HG02798 (cell line): ENCODE measurements around the gene TP53I11.

Experiments used
- ATAC-seq: cut with Tn5 transposase; IDR thresholded peaks from one replicate; pipeline ENCODE4 v1.9.1; 2021; ENCODE audit warnings: mild to moderate bottlenecking; ENCODE audit not compliant: unreplicated experiment, poor library complexity

The TP53I11 gene

DNA sequence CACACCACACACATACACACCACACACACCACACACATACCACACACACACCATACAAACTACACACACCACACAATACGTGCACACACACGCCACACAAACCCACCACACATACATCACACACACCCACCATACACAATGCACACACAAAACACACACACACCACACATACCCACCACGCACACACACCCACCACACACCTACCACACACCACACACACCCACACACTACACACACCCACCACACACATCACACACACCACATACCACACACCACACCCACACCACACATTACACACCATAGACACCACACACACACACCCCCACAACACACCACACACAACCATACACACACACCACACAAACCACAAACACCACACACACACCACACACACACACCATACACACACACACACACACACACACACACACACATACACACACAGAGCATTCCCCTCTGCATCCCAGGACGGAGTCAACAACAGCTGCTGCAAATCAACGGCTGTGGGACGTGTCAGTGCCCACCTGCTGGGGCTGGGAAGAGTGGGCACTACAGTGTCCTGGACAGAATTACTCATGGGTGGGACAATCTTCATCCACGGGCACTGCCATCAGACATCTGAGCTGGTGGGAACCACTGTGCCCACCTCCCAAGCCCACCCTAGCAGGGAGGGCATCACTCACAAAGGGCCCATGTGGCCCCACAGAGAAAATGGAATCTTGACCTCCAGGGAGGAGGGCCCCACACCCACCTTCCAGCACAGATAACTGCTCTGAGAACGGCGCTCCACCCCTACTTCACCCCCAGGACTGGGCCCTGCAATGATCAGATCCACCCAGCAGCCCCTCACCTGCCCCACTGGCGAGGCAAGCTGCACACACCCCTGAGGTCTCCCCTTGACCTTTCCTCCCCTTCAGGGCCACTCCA is 8.4 kb downstream of the TP53I11 start:
- ATAC-seq, result no peak

DNA sequence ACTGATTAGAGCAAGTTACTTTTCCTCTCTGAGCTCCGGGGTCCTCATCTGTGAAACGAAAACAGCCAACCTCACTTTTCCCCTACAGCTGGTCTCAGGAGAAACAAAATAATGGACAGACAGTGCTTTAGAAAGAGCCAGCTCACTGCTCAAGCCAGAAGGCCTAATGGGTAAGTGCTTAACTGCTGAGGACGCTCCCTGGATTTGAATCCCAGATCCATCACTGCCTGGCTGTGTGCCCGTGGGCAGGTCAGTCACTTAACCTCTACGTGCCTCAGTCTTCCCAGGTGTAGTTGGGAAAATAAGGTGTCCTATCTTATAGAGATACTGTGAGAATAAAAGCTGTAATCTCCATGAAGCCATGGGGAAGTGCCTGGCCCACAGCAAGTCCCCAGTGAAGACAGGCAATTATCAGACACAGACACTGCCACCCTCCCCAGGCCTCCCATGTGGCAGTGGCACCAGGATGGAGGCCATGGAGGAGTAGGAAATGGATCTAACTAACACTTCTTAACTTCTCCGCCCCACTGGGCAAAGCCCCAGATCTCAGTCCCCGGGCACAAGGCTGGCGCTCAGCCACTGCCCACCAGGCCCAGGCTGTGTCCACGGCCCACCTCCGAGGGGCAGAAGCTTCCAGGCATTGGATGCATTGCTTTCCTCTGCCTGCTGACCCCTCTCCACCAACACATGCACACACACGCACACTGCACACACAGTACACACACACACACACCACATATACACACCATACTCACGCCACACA is 9.2 kb downstream of the TP53I11 start:
- no peak for ATAC-seq

DNA sequence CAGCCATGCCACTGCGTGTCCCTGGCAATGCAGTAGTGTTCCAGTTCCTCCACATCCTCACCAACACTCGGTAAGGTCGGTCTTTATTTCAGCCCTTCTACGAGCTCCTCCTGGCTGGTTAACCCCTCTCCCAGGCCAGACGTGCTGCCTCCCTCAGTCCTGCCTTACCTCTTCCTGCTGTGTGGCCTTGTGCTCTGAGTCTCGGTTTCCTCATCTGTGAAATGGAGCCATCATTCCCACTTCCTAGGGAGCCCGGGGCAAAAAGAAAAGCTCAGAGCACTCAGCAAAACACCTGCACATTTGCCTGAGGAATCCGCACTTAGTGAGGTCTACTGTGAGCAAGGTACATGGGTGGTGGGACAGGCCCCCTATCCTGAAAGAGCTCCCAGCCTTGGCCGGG is 9.8 kb downstream of the TP53I11 start:
- ATAC-seq, result no peak

DNA sequence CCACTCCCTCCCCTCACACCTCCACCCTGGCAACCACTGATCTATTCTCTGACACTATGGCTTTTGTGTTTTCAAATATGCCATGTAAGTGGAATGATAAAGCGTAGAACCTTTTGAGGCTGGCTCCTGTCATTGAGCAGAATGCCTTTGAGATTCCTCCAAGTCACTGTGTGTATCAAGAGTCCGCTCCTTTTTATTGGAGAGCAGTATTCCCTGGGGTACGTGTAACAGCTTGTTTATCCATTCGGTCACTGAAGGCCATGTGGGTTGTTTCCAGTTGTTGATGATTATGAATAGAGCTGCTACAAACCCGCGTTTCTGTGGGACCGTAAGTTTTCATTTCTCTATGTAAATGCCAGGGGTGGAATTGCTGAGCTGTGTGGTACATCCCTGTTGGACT is 10.3 kb downstream of the TP53I11 start:
- ATAC-seq, result no peak

DNA sequence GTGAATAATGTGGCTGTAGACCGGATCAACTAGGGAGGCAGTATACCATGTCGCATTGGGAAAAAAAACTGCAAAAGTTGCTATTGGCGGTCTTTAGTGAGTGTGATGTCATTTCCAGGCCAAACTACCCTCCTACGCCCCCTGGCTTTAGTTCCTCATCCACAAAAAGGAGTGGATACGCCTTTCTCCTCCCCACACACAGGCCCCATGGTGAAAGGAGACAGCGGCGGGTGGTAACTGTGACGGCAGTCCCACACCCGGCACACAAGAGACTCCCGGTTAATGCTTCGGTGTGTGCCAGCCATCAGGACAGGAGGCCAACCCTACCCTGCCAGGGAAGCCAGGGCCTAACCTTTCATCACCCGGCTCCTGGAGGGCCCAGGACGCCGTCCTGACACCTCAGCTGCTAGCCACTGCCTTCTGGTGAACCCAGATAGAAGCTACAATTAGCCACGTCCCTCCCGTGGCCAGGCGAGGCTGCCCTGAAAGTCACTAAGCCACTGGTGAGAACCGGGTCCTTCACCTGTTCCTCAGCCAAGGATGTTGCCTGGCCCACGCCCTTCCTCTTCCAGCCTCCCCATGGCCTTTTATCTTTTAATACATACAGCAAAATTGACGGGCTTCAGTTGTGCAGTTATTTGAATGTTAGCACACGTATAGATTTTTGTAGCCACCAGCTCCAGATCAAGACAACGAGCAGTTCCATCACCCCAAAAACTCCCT is 10.8 kb downstream of the TP53I11 start:
- ATAC-seq, result no peak

DNA sequence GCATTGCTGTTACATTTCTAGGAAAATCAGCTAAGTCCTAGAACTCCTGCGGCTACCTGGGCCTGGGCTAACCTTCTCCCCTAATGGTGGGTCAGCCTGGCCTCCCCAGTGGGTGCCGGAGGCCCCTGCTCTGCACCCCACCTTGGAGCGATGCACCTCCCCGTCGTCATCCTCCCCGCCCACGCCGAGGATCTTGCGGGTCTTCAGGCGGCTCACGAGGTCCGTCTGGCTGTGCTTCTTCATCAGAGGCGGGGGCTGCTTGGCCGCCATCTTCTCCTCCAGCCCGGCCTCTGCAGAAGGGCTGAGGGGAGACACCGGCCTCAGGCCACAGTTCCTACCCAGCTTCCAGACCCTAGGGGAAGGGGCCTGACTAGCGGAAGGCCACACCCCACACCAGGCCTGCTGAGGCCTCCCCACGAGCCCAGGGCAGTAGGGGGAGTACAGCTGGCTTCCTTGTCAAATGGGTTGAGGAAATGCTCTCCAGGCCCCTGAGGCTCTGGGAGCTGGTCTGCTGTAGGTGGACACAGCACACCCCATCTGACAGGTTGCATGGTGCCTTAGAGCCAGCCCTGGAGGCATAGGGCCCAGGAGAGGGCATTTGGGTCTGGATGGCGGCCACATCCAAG is 12.5 kb downstream of the TP53I11 start:
- ATAC-seq, result no peak

DNA sequence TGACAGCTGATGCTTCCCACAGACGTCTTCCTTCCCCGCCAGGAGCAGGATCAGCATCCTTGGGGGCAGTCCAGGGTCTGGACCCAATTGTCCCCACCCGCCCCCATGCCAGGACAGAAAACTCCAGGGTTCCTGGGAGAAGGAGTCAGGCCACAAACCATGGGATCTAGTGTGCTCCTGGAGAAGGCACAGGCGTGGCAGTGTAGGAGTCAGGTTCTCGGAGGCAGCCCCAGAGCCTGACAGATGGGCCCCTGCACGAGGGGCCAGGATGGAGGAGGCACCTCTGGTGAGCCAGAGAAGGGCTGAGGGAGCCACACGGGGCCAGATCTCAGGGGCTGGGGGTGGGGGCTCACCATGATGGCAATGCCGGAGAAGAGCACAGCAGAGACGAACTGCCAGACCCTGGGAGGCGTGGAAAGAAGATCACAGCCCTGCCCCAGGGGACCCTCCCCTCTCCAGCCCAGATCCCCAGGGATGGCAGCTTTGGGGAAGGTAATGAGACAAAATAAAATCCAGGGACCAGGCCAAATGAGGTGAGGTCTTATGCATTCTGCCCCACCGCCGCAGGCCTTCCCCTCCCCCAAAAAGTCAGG is 13.6 kb downstream of the TP53I11 start:
- ATAC-seq, result no peak

DNA sequence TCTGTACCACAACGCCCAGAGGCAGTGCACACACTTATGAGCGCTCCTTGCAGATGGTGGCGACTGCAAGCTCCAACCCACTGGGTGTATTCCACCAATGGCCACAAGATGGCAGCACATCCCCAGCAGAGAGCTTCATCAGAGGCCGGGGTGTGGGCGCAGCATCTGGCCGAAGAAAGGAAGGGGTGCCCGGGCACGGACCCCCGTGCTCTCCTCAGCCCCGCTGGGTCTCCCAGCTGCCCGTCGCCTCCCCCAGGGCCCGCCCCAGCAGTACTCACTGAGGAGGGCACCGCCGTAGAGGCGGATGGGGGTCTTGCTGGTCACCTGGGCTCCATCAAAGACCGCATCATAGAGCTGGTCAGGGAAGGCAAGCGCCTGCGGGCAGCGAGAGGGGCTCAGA is 14.2 kb downstream of the TP53I11 start:
- ATAC-seq, result peak; percentile 78

DNA sequence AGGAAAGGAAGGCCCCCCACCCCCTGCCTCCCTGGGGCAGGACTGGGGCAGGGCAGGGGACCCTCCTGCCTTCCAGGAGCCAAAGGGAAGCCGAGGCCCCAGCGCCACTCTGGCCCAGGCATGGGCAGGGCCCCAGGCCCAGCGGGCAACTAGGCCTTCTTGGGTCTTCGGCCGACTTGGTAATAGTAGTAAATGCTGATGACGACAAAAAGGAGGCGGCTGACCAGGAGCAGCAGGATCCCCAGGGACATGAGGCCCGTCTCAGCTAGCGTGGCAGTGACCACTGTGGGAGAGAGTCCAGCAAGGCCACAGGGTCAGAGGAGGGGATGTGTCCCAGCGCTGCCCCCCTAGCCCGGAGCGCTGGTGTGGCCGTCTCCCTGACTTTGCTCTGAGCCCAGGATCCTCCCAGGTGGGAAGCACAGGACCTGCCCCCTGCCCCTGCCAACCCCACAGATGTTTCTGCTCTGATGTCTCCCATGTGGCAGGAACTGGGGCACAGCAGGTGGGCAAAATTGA is 15.9 kb downstream of the TP53I11 start:
- ATAC-seq, result no peak

DNA sequence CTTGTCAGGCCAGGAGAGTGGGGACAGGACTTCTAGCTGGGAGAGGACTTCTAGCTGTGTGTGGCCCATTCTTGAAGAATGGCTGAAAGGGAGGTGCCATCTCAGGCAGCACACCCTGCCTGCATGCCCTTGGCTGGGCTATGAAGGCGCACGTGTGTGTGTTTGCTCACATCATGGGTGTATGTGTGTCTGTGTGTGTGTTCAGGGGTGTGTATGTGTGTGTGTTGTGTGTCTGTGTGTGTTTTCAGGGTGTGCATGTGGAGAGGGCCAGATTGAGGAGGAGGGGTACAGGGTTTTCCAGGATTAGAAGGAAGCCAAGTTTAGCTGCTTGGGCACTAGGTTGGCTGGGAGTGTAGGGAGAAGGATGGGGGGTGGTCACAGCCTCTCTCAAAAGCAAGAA is 16.6 kb downstream of the TP53I11 start:
- ATAC-seq, result no peak

DNA sequence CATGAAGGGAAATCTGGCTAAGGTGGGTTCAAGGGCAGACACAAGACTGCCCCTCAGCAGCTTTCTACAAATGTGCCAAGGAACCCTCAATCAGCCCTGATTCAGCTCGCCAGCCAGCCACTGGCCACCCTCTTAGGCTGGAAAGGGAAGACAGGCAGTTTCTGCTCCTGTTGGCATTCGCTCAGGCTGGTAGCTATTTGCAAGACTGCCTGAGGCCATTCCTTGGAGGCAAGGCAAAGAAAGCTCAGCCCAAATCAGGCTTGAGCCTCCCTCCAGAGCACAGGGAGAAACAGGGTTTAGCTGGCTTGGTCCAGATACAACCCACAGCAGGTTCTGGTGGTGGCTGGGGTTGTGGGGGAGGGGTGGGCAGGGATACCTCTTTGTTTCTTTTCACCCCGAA is 19.2 kb downstream of the TP53I11 start:
- no peak for ATAC-seq

DNA sequence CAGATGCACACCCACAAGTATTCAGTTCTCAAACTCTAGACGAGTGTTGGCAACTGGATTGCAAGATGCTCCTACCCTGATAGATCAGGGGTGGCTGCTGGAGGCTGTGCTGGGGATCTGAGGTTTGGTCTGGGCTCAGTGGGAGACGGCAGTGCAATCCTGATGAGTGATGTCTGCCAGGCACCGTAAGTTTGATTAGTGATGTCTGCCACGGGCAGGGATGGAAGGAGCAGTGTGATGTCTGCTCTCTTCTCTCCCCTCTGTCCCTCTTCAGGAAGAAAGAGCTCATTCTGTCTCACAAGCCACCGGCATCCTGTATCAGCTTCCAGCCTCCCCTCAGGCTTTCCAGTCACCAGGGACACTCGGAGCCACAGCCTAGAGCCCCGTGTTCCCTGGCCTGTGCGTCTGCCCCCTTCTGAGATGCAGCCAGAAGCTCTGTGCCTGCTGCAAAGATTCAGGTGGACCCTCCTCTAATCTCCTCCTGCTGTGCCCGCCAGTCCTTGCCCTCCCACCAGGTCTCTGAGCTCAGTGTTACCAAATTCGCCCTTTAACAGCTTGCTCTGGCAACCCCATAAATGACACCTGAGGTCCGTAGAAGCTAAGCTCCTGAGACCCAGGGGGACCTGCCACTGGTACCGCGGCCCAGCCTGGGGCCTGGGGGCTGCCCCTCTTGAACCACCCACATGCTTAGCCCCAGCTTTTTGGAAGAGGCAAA is 19.9 kb downstream of the TP53I11 start:
- no peak for ATAC-seq

DNA sequence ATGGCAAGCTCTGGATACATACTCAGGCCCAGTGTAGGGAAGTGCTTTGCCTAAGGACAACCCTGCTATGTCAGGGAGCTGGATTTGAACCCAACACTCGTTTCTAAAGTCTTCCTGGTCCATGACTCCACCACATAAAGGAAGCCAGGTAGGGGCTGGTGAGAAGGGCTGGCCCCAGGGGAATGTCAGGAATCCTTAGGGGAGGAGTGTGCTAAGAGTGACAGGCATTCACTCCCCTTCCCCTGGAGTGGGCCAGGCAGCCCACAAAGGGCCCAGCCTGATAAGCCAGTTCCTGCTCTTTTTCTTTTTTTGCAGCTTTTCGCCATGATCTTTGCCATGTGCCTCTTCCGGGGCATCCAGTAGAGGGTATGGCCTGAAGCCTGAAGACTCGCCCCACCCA is 21.9 kb downstream of the TP53I11 start:
- no peak for ATAC-seq

DNA sequence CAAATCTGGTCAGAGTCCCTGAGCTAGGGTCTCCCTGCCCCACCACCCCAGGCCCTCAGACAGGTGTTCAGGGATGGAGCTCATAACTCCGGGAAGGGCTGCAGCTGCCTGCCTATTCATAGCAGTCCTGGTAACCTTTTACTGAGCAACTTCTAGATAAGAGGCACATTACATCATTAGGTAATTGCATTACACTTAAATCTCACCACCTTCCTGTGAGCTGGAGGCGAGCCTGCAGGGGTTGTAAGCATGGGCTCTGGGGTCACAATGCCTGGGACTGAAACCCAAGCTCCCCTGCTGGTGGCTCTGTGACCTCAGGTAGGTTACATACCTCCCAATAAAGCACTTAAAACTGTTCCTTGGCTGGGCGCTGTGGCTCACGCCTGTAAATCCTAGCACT is 22.5 kb downstream of the TP53I11 start:
- ATAC-seq, result no peak

DNA sequence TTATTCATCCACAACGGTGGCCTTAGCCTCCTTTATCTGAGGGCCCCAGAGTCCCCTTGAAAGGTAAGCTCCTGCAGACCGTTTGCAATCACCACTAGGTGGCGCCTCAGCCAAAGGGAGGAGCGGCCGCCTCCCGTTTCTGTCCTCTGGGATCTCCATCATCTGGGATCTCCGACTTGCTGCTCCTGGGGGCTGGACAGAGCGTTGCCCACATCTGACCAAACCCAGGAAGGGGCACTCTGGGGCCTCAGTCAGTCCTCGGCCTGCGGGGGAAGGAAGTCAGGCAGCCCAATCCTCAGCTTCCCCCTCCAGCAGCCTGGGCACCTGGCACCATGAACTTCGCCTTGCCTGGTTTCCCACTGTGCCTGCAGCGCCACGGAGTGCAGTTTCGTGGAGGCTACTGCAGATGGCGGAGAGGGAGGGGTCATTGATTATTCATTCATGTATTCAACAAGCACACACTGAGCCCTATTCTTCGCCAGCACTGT is 23.5 kb downstream of the TP53I11 start:
- no peak for ATAC-seq

DNA sequence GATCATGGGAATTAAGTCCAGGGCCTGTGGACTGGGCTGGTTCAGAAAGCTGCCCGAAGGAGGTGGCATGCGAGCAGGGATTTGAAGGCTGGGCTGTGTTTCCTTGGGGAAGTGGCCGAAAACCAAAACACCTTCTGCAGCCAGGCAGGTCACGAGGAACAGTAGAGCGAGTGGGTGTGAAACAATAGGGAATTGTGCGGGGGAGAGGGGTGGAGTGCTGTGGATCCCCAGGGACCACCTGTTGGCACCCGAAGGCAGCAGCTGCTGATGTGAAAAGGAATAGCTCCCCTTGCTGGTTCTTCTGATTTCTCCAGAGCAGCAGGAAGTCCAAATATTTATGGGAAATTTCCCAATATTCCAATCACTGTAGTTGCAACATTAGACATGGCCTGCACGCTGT is 24.6 kb downstream of the TP53I11 start:
- ATAC-seq, result no peak

DNA sequence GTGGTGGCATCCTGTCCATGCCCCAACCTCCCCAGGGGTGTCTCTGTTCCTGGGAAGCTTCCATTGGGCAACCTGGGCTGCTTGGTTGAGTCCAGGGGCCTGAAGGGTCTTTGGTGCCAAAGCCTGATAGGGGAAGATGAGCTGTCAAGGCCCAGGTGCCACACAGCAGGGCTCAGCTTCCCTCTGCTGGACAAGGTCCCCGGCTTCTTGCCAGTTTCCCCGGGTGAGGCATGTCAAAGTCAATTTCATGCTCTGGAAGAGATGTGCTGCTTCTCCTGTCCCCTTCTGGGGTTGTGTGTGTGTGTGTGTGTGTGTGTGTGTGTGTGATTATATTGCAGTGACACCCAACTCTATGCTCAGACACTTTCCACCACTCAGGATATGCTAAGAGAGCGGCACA is 26.9 kb downstream of the TP53I11 start:
- no peak for ATAC-seq

DNA sequence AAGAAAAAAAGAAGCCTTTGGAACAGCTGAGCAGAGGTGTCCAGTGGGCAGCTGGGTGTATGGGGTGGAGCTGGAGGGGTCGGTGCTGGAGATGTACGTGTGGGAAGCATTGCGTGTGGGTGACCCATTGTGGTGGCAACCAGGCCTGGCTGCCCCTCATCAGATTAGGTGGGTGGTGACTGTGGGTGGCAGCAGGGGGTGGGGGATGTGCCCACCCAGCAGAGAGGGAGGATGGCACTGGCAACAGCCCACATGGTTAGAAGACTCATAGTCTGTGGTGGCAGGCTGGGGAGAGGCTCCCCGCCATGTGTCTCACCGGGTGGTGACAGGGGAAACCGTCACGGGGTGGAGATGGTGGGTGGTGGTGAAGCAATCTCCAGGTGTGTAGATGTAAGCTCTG is 27.6 kb downstream of the TP53I11 start:
- no peak for ATAC-seq

DNA sequence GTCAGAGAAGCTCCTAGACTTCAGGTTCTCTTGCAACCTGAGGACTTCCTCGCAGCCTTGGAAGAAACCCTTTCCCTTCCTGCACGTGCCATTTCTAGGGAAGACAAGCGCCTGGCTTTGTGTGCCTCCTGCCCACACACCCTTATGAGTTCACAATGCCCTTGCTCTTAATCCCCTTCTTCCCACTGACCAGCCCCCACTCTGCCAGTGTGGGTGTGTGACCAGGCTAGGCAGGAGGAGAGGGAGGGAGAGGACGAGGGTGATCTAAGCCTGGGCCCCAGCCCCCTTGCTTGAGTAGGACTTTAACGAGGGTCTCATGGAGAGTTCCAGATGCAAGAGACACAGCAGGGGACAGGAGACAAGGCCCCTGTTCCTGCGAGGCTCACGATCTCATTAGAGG is 30.2 kb downstream of the TP53I11 start:
- no peak for ATAC-seq
